Subcutaneous adipose tissue (tissue), 4 donors: ENCODE measurements around the gene TMEM108. TPM values are rescaled to one million over a fixed set of nuclear protein-coding genes. Genes with fewer than 3 reads are reported as not detected.

Experiments
- total RNA-seq, 4 donors: library from RNA; depleted of rRNA; stranded (reverse); fragments of >200 nt; gene quantifications; one replicate each; pipeline ENCODE4 v1.1.0, GENCODE V29; 2016
- TF ChIP-seq, protein P1 (sequence below): fragments of 450-650 bp; IDR thresholded peaks from one replicate; pipeline ENCODE4 v1.5.1; 2016; ENCODE audit warnings: low read depth, mild to moderate bottlenecking, control low read depth, antibody characterized with exemption, moderate library complexity

TMEM108 gene
- total RNA-seq, 4 donors from 2014 or later = 0.66 to 1.0 (median 0.75) TPM; not detected in 1

DNA sequence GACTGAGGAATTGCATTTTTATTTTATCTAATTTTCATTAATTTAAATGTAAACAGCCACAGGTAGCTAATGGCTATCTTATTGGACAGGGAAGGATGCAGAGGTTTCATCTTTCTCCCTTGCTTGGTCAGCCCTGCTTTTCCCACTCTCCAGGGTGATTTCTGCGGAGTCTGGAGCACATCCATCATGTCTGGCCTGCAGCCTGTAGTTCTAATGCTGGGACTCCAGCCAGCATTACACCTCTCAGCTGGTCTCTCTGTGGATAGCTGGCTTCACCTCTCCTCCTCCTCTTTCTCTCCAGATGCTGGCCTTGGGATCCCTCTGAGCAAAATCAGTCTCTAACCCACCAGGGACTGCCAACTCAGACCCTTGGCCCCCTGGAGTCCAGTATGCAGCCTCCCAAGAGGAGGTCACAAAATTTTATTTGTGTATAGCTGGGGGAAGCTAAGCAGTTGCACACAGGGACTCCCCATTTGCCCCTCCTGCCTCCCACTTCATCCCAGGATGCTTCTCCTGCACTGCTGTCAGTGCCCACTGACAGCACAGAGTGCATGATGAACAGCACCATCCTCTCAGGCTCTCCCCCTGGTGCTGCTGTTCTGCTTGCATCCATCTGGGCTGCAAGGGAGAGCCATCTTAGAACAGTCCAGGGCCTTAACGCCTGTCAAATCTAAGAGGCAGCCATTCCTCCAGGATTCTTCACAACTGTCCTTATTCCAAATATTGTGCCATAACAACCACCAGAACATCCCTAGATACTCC is 363.4 kb downstream of the TMEM108 start:
- TF ChIP-seq, protein P1, sequence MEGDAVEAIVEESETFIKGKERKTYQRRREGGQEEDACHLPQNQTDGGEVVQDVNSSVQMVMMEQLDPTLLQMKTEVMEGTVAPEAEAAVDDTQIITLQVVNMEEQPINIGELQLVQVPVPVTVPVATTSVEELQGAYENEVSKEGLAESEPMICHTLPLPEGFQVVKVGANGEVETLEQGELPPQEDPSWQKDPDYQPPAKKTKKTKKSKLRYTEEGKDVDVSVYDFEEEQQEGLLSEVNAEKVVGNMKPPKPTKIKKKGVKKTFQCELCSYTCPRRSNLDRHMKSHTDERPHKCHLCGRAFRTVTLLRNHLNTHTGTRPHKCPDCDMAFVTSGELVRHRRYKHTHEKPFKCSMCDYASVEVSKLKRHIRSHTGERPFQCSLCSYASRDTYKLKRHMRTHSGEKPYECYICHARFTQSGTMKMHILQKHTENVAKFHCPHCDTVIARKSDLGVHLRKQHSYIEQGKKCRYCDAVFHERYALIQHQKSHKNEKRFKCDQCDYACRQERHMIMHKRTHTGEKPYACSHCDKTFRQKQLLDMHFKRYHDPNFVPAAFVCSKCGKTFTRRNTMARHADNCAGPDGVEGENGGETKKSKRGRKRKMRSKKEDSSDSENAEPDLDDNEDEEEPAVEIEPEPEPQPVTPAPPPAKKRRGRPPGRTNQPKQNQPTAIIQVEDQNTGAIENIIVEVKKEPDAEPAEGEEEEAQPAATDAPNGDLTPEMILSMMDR = no peak

DNA sequence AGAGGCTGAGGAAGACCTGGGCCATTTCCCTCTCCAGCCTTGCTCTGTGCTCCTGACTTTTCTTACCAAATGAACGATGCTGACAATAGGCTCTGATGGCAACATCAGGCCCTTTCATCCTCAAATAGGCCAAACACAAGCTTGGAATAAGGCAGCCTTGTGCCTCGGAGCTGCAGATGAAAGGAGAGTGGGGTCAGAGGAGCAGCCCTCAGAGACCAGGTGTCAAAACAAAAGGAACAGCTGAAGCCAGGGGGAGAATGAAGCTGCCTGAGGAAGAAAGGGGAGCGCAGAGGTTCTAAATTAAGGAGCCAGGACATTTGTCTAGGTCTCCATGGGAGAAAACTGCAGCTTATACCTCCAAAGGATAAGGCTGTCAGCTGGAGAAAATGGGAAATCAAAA is 366.7 kb downstream of the TMEM108 start:
- TF ChIP-seq, protein P1 = no peak

GRCh38 chr3:133408366-133408765 is 370.2 kb downstream of the TMEM108 start:
- TF ChIP-seq, protein P1 = no peak

- TF ChIP-seq, protein P1 = no peak
Observed at GRCh38 chr3:133408961-133409360, 370.8 kb downstream of the TMEM108 start.

DNA sequence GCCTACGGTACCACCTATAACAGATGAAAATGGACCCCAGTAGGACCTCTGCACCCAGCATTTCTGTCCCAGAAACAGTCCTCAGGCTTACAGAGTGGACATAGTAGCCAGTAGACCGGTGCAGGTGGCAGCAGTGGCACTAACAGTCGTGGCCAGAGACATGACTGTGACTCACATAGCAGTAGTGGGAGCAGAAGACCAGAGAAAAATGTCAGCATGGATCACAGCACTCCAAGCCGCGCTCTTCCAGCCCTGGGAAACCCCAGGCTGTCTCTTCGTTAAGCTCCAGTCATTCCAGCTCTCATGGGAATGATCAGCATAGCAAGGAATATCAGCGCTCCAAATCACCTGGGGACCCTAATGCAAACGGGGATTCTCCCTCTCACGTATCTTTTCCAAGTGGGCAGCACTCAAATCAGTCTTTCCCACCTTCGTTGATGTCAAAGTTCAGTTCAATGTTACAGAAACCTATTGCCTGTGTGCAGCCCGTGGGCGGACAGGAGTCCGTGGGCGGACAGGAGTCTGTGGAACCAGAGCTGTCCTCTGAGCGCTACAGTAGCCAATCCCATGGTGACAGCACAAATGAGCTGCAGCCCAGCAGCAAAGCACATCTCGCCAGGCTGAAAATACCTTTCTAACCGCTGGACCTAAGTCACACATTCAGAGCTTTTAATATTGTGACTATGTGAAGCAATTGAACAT is 372.2 kb downstream of the TMEM108 start:
- TF ChIP-seq, protein P1 = no peak

GRCh38 chr3:133412183-133413132 is 374.3 kb downstream of the TMEM108 start:
- TF ChIP-seq, protein P1 = no peak
